Subcutaneous adipose tissue (tissue), 4 donors: ENCODE data around the gene LZTS2. TPM values are rescaled to one million over a fixed set of nuclear protein-coding genes. Genes with fewer than 3 reads are reported as not detected.

Experiments
- total RNA-seq, 4 donors: library from RNA; depleted of rRNA; stranded (reverse); fragments of >200 nt; gene quantifications; one replicate each; pipeline ENCODE4 v1.1.0, GENCODE V29; 2016
- TF ChIP-seq, protein P1 (sequence below): fragments of 450-650 bp; IDR thresholded peaks from one replicate; pipeline ENCODE4 v1.5.1; 2016; ENCODE audit warnings: low read depth, mild to moderate bottlenecking, control low read depth, antibody characterized with exemption, moderate library complexity

LZTS2 gene
- total RNA-seq, 4 donors from 2014 or later = 27.4 to 130 (median 45.2) TPM

DNA sequence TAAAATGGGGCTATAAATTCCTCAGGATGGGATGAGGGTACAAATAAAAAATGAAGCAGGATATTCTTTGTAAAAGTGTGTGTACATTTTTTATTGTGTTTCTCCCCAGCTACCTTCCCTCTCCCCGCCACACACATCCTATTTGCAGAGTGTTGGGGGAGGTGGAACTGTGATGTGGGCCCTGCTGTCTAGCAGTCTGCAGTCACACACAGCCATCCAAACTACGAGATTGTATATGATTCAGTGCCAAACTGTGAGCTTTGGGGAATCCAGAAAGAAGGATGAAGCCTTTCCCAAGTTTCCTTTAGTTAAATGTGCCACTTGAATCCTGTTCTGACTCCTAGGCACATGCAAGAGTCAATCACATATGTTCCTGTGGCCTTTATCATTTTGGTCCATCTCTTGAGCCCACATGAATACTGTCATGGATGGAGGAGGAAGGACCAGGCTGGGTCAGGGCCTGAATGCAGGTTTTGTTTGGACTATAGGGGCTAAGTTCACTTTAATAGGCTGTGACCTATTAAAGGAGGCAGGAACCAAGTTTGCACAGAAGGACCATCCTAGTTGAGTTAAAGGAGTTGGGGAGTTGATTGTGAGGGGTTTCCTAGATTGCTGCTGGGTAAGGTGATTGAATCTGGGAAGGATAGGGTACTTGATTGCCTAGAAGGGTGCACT lies 31.4 kb upstream of the LZTS2 start:
- TF ChIP-seq, protein P1, sequence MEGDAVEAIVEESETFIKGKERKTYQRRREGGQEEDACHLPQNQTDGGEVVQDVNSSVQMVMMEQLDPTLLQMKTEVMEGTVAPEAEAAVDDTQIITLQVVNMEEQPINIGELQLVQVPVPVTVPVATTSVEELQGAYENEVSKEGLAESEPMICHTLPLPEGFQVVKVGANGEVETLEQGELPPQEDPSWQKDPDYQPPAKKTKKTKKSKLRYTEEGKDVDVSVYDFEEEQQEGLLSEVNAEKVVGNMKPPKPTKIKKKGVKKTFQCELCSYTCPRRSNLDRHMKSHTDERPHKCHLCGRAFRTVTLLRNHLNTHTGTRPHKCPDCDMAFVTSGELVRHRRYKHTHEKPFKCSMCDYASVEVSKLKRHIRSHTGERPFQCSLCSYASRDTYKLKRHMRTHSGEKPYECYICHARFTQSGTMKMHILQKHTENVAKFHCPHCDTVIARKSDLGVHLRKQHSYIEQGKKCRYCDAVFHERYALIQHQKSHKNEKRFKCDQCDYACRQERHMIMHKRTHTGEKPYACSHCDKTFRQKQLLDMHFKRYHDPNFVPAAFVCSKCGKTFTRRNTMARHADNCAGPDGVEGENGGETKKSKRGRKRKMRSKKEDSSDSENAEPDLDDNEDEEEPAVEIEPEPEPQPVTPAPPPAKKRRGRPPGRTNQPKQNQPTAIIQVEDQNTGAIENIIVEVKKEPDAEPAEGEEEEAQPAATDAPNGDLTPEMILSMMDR = no peak

DNA sequence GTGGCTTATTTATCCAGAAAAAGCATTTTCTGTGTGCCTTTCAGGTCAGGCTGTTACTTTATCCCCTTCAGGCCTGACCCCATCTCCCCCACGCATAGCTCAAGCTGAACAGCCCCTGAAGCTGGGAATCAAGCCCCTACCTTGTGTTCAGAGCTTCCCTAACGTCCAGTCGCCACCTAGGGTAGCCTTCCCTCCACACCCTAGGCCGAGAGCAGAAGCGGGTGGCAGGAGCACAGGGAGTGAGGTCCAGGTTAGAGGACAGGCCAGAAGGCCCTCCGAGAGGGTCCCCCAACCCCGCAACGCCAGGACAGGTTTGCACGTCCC lies 30.8 kb upstream of the LZTS2 start:
- TF ChIP-seq, protein P1 = no peak

DNA sequence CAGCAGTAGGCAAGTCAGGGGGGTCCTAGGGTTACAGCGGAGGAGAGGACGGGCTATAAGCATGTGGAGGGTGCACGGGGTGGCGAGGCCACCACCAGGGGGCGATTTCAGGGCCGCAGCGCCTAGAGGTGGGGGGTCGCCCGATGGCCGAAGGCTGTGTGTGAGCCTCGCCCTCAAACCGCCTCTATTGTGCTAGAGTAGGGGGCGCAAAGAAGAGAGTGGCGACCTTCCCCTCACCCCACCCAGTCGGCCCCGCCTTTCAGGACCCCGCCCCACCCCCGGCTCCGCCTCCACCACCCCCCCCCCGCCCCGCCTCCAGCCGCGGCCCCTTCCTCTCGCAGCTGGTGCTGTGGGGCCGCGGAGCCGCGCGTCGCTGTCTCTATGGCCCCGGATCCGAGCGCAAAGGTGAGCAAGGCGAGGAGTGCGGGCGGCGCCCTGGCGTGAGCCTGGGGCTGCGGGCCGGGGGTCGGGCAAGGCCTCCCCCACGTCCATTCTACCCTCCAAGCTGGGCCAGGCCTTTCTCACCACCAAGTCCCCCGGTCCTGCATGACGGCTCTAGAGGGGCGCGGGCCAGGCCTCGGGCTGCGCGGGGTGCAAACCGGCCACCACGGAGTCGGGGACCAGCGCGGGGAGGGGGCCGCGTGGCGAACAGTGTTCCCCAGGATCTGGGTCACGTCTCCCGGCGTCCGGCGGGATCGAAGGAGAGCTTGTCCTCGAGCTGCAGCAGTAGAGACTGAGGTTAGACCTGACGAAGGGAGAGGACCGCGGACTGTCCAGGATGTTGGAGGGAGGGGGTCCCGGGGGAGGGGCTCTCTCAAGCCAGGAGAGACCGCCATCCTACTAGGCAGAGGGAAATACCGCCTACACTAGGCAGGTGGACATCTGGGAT lies 30.2 kb upstream of the LZTS2 start, which contains the start of gene SEMA4G:
Gene SEMA4G, plus strand, starts transcription at position 318 of the 889 bp plus-strand sequence. CDS start 3,409 bp downstream, outside the sequence.
- TF ChIP-seq, protein P1 = no peak

DNA sequence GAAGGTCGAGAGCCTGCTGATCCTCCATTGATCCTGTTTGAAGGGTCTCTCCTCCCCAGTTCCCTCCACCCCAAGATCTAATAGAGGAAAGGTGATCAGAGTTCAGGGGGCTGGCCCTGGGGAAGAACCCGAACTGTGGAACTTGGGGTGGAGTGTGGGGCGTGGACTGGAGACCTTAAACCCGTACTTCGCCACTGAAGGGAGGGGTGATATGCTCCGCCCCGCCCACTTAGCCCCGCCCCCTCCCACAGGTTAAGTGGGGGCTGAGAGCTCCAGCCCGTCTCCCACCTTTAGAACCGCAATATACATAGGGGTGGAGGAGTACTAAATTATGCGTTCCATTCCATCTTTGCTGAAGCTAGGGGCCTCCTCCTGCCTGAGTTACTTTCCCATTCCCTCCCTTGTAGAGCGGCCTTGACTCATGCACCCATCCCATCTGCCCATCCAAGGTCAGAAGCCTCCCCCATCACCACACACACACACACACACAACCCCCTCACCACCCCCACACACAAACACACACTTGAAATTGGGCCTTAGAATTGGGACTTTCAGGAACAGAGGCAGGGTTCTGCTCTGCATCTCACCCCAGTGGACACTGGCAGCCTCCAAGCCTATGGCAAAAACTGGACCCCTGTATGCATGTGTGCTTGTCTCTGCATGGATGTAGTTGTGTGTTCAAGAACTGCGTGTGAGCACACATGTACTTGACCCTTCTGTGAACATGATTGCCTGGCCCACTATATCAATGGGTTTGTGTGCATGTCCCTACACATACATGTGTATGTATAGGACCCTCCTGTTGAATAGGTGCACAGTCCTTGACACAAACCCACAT lies 29.3 kb upstream of the LZTS2 start:
- TF ChIP-seq, protein P1 = no peak

DNA sequence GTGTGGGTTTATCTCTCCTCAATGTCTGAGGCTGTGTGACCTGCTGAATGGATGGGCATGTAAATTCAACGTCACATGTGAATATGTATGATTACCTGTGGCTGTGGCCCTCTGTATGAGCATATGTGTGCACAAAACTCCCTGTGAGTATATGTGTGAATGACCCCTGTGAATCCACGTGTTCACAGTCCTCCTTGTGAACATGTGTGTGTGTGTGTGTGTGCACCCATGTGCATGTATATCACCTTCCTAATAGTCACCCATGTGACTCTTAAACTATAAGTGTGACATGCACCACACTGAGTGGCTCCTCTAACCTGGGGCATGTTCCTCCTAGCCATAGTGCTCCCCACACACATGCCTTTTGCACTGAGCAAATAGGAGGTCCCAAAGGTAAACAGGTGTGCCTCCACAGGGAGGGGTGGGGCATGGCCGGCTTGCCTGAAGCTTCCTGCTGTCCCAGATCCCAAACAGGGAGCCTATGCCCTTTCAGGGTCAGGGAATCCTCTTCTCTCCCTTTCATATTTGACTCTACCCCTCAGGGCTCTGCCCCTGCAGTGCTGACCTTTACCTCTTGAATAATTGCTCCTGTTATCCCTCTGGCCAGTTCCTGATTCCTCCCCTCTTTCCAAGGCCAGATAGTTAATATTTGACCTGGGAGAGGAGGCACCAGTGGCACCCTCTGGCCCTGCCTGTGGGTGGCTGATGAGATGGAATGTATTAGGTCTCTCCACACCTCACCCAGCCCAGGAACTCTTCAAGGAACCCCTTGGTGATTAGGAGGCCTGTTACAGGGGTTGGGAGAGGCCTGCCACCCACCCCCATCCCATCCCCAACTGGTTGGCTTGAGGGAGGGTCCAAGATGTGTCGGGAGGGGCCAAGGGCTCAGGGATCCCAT lies 28.4 kb upstream of the LZTS2 start:
- TF ChIP-seq, protein P1 = no peak

DNA sequence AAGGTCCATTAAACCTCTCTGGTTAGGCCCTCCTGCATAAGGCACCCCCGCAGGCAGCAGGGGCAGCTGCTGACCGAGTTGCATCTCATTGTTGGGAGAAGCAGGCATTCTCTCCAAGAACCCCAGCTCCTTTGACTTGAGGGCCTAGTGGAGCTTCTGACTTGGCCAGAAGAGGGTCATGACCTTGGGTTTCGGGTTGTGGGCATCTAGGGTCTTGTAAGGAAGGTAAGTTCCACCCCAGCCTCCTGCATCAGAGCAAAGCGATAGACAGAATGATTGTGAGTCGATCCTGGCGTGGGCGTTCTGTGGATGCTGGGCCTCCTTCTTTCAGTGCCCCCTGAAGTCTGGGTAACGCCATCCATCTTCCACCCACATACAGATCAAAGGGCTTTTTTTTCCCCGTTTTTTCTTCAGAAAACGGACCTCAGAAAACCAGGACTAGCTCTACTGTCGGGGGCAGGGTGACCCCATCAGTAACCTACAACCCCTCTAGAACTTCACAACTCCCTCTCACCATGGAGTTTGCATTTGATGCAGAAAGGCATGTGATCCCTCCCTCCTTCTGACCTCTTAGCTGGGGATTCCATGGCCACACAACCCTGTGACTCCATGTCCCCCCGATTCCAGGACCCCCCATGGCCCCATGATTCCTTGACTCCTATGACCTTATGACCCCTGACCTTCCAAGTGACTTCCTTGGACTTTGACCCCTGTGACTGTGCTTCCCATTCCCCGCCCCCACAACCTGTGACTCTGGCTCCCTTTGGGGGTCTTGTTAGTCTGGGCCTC lies 27.3 kb upstream of the LZTS2 start:
- TF ChIP-seq, protein P1 = no peak
